Kidney epithelial cell (primary cell): Measurements from ENCODE around the gene EFHD2. TPM values are rescaled to one million over a fixed set of nuclear protein-coding genes. Genes with fewer than 3 reads are reported as not detected.

Experiments used
- DNase-seq: peaks from one replicate; pipeline ENCODE4 v3.0.0-alpha.2; 2010; ENCODE audit warnings: low read depth
- H3K27me3 ChIP-seq: 2 replicates; pipeline ENCODE4 v1.6.0; 2011; ENCODE audit warnings: low read length; ENCODE audit not compliant: control insufficient read depth, insufficient read depth
- H3K36me3 ChIP-seq: 2 replicates; pipeline ENCODE4 v1.5.1; 2011; ENCODE audit warnings: low read length; ENCODE audit not compliant: control insufficient read depth, insufficient read depth
- H3K4me3 ChIP-seq: 2 replicates; pipeline ENCODE4 v1.5.1; 2011; ENCODE audit warnings: low read depth, mild to moderate bottlenecking, control low read depth, low read length
- total RNA-seq: library from RNA; depleted of rRNA; stranded (reverse); fragments of >200 nt; gene quantifications from 2 replicates; pipeline ENCODE4 v1.2.3, GENCODE V29; 2015
- TF ChIP-seq, protein P1 (sequence below): IDR thresholded peaks from 2 replicates; pipeline ENCODE4 v1.5.1; 2011; ENCODE audit warnings: mild to moderate bottlenecking, moderate library complexity, low read length, control low read depth, inconsistent platforms; ENCODE audit not compliant: insufficient read depth, poor library complexity, severe bottlenecking

Gene EFHD2
- total RNA-seq, 1 donor from 2014 or later: 54.6 TPM

DNA sequence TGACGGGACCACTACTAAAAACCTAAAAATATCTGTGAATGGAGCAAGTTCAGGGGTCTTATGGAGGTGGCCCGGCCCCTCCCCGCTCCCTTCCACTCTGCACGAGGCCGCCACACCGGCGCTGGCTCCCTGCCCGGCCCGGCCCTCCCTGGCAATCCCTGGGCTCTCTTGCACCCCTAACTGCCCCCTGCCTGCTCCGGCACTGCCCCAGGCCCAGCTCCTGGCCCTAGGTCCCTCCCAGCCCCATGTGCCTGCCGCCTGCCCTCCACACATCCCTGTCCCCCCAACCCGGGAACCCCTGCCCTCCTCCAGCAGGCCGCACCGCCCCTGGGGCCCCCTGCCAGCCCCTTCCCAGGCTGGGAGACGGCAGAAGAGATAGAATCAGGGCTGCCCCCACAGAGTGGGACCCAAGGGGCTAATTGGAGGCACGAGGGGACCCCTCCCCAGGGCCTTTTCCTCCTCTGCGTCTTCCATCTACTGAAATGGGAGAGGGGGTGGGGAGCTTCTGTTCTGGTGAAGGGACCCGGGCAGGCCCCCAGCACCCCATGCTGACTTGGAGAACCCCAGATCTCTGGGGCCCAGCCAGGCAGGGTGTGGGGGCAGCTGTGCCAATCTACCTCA is 19.2 kb downstream of the EFHD2 start:
- TF ChIP-seq, protein P1, sequence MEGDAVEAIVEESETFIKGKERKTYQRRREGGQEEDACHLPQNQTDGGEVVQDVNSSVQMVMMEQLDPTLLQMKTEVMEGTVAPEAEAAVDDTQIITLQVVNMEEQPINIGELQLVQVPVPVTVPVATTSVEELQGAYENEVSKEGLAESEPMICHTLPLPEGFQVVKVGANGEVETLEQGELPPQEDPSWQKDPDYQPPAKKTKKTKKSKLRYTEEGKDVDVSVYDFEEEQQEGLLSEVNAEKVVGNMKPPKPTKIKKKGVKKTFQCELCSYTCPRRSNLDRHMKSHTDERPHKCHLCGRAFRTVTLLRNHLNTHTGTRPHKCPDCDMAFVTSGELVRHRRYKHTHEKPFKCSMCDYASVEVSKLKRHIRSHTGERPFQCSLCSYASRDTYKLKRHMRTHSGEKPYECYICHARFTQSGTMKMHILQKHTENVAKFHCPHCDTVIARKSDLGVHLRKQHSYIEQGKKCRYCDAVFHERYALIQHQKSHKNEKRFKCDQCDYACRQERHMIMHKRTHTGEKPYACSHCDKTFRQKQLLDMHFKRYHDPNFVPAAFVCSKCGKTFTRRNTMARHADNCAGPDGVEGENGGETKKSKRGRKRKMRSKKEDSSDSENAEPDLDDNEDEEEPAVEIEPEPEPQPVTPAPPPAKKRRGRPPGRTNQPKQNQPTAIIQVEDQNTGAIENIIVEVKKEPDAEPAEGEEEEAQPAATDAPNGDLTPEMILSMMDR: no peak
- Histone ChIP-seq H3K36me3 (peaks cover 1% of the 10 kb centered on the region), H3K4me3 (no peak overlapping the region), H3K27me3 (no peaks in the 10 kb centered on the region)
- no peak for DNase-seq

DNA sequence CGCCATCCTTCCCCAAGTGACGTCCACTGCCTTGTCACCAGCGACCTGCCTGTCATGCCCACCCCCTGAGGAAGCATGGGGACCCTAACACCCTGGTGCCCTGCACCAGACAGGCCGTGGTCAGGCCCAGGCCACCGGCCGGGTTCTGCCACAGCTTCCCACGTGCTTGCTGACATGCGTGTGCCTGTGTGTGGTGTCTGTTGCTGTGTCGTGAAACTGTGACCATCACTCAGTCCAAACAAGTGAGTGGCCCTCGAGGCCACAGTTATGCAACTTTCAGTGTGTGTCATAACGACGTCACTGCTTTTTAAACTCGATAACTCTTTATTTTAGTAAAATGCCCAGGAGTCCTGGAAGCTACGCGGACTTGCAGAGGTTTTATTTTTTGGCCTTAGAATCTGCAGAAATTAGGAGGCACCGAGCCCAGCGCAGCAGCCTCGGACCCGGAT is 20.0 kb downstream of the EFHD2 start:
- TF ChIP-seq, protein P1: no peak
- no peak for DNase-seq
- no peaks in the 10 kb centered on the region for H3K27me3 ChIP-seq
- H3K4me3 ChIP-seq: no peak overlapping the region
- H3K36me3 ChIP-seq: peaks cover 1% of the 10 kb centered on the region

DNA sequence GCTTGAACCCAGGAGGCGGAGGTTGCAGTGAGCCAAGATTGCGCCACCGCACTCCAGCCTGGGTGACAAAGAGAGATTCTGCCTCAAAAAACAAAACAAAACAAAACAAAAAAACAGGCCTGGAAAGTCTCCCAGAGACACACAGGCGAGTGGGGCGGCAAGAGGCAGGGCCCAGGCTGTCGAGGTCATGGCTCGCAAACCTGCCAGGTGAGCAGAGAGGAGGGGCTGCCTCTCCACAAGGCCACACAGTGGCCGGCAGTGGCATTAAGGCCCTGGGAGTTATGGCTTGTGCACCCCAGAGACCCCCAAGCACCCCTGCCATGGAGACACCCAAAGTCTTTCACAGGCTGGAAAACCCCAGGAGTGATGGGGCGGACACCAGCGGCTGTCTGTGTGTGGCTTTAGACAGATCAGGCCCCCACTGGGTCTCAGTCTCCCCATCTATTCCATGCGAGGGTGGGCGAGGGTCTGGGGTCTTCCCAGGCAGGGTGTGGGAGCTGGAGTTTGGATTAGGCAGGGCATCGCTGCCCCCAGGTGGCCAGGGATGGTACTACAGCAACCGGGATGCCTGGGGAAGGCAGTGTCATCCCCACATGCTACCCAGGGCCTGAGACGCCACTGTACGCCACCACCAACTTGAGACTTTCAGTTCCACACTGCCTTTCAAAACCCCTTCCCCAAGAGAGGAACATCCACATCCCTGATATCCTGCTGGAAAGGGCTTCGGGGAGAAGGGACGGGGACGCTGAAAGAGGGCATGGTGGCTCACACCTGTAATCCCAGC is 21.3 kb downstream of the EFHD2 start:
- Histone ChIP-seq H3K27me3 (no peaks in the 10 kb centered on the region), H3K4me3 (no peak overlapping the region), H3K36me3 (peaks cover 1% of the 10 kb centered on the region)
- DNase-seq: no peak
- TF ChIP-seq, protein P1: peak; percentile 93

DNA sequence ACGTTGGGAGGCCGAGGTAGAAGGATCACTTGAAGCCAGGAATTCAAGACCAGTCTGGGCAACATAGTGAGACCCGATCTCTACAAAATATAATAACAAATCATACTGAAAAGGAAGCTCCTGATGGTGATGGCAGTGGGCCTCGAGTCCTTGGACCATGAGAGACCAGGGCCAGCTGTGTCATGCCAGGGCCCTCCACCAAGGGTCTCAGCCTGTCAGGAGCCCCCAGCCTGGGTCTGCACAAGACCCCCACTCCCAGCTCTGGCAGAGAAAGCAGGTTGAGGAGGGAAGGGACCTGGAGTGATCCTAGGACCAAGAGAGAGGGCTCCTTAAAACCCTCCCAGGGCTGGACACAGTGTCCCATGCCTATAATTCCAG is 21.9 kb downstream of the EFHD2 start:
- Histone ChIP-seq H3K36me3 (peaks cover 1% of the 10 kb centered on the region), H3K27me3 (no peaks in the 10 kb centered on the region), H3K4me3 (no peak overlapping the region)
- TF ChIP-seq, protein P1: no peak
- no peak for DNase-seq

DNA sequence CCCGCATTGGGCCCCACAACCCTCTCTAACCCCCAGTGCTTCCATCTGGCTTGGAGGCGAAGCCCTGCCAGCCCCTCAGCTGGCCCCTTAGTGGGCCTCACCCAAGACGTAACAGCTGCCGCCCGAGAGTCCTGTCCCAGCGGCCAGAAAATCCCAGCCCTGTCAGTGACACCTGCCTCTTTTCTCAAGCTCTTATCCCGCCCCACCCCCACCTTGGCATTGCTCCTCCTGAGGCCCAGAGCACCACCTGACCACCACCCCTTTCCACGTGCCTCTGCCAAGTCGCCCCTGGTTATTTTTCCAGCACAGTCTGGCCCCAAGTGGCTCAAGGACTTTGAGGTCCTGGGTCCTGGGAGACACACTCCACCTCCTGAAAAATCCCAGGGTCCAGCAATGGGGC is 22.6 kb downstream of the EFHD2 start:
- no peaks in the 10 kb centered on the region for H3K27me3 ChIP-seq
- TF ChIP-seq, protein P1: no peak
- H3K36me3 ChIP-seq: peaks cover 1% of the 10 kb centered on the region
- no peak overlapping the region for H3K4me3 ChIP-seq
- no peak for DNase-seq
